ENCODE measurements around the gene PTPRE.

PTPRE gene

GRCh38 chr10:128042131-128042610 lies 135.3 kb downstream of the PTPRE start:
- Histone ChIP-seq H3K4me3 (replicated peaks; ENCODE audit: insufficient read depth, low read length) (no peak overlapping the region), H3K27me3 (ENCODE audit: insufficient read depth, poor library complexity, severe bottlenecking) (no peaks in the 10 kb centered on the region), H3K27ac (replicated peaks) (no peak overlapping the region)
- DNase-seq (ENCODE audit: low read depth in 1 of 2, low spot score in 1 of 2), result no peak
- TF ChIP-seq GABPA (IDR thresholded peaks at IDR 0.05; ENCODE audit: low read depth) (no peak), SPI1 (IDR thresholded peaks at IDR 0.05; ENCODE audit: borderline replicate concordance, low read depth) (no peak), REST (IDR thresholded peaks at IDR 0.05; ENCODE audit: insufficient replicate concordance, low read depth) (no peak), CTCF (IDR thresholded peaks at IDR 0.05; ENCODE audit: insufficient read depth, low read length) (no peak), POLR2AphosphoS5 (IDR thresholded peaks at IDR 0.05; ENCODE audit: low read depth) (no peak)

GRCh38 chr10:128043259-128044045 lies 136.5 kb downstream of the PTPRE start:
- Histone ChIP-seq H3K27me3 (ENCODE audit: insufficient read depth, poor library complexity, severe bottlenecking) (no peaks in the 10 kb centered on the region), H3K4me3 (replicated peaks; ENCODE audit: insufficient read depth, low read length) (no peak overlapping the region), H3K27ac (replicated peaks) (no peak overlapping the region)
- no peak for DNase-seq (ENCODE audit: low read depth in 1 of 2, low spot score in 1 of 2)
- no peak for TF ChIP-seq POLR2AphosphoS5 (IDR thresholded peaks at IDR 0.05; ENCODE audit: low read depth)
- no peak for TF ChIP-seq SPI1 (IDR thresholded peaks at IDR 0.05; ENCODE audit: borderline replicate concordance, low read depth)
- no peak for TF ChIP-seq REST (IDR thresholded peaks at IDR 0.05; ENCODE audit: insufficient replicate concordance, low read depth)
- no peak for TF ChIP-seq GABPA (IDR thresholded peaks at IDR 0.05; ENCODE audit: low read depth)
- TF ChIP-seq CTCF (IDR thresholded peaks at IDR 0.05; ENCODE audit: insufficient read depth, low read length), result no peak

GRCh38 chr10:128044186-128044585 lies 137.3 kb downstream of the PTPRE start:
- Histone ChIP-seq H3K27me3 (ENCODE audit: insufficient read depth, poor library complexity, severe bottlenecking) (no peaks in the 10 kb centered on the region), H3K4me3 (replicated peaks; ENCODE audit: insufficient read depth, low read length) (no peak overlapping the region), H3K27ac (replicated peaks) (no peak overlapping the region)
- DNase-seq (ENCODE audit: low read depth in 1 of 2, low spot score in 1 of 2), result no peak
- TF ChIP-seq GABPA (IDR thresholded peaks at IDR 0.05; ENCODE audit: low read depth), result no peak
- no peak for TF ChIP-seq POLR2AphosphoS5 (IDR thresholded peaks at IDR 0.05; ENCODE audit: low read depth)
- TF ChIP-seq CTCF (IDR thresholded peaks at IDR 0.05; ENCODE audit: insufficient read depth, low read length), result no peak
- TF ChIP-seq SPI1 (IDR thresholded peaks at IDR 0.05; ENCODE audit: borderline replicate concordance, low read depth), result no peak
- TF ChIP-seq REST (IDR thresholded peaks at IDR 0.05; ENCODE audit: insufficient replicate concordance, low read depth), result no peak

Data from HL-60 (cell line).